HUES48 (cell line): ENCODE results near the gene MAPK9.

ENCODE experiments used
- H3K27ac ChIP-seq: one replicate; pipeline ENCODE4 v1.7.0; 2013; ENCODE audit warnings: low read depth, low read length, inconsistent platforms
- H3K27me3 ChIP-seq: 2 replicates; pipeline ENCODE4 v1.6.1; 2013; ENCODE audit warnings: mild to moderate bottlenecking, low read length; ENCODE audit not compliant: control insufficient read depth, insufficient read depth
- H3K36me3 ChIP-seq: 2 replicates; pipeline ENCODE4 v1.6.1; 2013; ENCODE audit warnings: low read length; ENCODE audit not compliant: control insufficient read depth, insufficient read depth
- H3K4me1 ChIP-seq: 2 replicates; pipeline ENCODE4 v1.6.1; 2013; ENCODE audit warnings: mild to moderate bottlenecking, low read length; ENCODE audit not compliant: control insufficient read depth, insufficient read depth
- H3K4me3 ChIP-seq: 2 replicates; pipeline ENCODE4 v1.5.1; 2013; ENCODE audit warnings: mild to moderate bottlenecking, low read depth, low read length
- H3K9ac ChIP-seq: 2 replicates; pipeline ENCODE4 v1.6.1; 2013; ENCODE audit warnings: mild to moderate bottlenecking, low read depth, low read length, moderate library complexity
- H3K9me3 ChIP-seq: 2 replicates; pipeline ENCODE4 v1.6.1; 2013; ENCODE audit warnings: low read length; ENCODE audit not compliant: control insufficient read depth, insufficient read depth

Gene MAPK9

GRCh38 chr5:180333661-180334060 lies 41.8 kb upstream of the MAPK9 start:
- Histone ChIP-seq H3K9ac (no peak overlapping the region), H3K27ac (no peak overlapping the region), H3K4me1 (peaks cover 20% of the 10 kb centered on the region), H3K9me3 (no peaks in the 10 kb centered on the region), H3K4me3 (no peak overlapping the region), H3K36me3 (peaks cover 79% of the 10 kb centered on the region), H3K27me3 (no peaks in the 10 kb centered on the region)

- H3K36me3 ChIP-seq: peaks cover 79% of the 10 kb centered on the region
- no peak overlapping the region for H3K4me3 ChIP-seq
- H3K9ac ChIP-seq: no peak overlapping the region
- H3K27ac ChIP-seq: peak overlapping the region; percentile 99
- peaks cover 20% of the 10 kb centered on the region for H3K4me1 ChIP-seq
- H3K9me3 ChIP-seq: no peaks in the 10 kb centered on the region
- no peaks in the 10 kb centered on the region for H3K27me3 ChIP-seq
These were observed 41.0 kb upstream of the MAPK9 start for GRCh38 chr5:180332861-180333260.

GRCh38 chr5:180332051-180332517 lies 40.2 kb upstream of the MAPK9 start:
- peaks cover 20% of the 10 kb centered on the region for H3K4me1 ChIP-seq
- H3K27ac ChIP-seq: peak overlapping the region; percentile 99
- peak overlapping the region; percentile 25 for H3K4me3 ChIP-seq
- H3K27me3 ChIP-seq: no peaks in the 10 kb centered on the region
- peaks cover 80% of the 10 kb centered on the region for H3K36me3 ChIP-seq
- peak overlapping the region; percentile 68 for H3K9ac ChIP-seq
- no peaks in the 10 kb centered on the region for H3K9me3 ChIP-seq

GRCh38 chr5:180331647-180331950 lies 39.7 kb upstream of the MAPK9 start:
- Histone ChIP-seq H3K27ac (peak overlapping the region; percentile 99), H3K9ac (peak overlapping the region; percentile 68), H3K36me3 (peaks cover 80% of the 10 kb centered on the region), H3K9me3 (no peaks in the 10 kb centered on the region), H3K4me3 (peak overlapping the region; percentile 25), H3K4me1 (peaks cover 20% of the 10 kb centered on the region), H3K27me3 (no peaks in the 10 kb centered on the region)

GRCh38 chr5:180330810-180331646 lies 39.1 kb upstream of the MAPK9 start:
- H3K27me3 ChIP-seq: no peaks in the 10 kb centered on the region
- H3K36me3 ChIP-seq: peaks cover 80% of the 10 kb centered on the region
- H3K27ac ChIP-seq: peak overlapping the region; percentile 99
- H3K9me3 ChIP-seq: no peaks in the 10 kb centered on the region
- 0 out of 2 replicates have a peak overlapping the region, but pooled peaks have one; percentile 8 for H3K4me3 ChIP-seq
- H3K9ac ChIP-seq: peak overlapping the region; percentile 68; the same call in 1 of the 2 replicates
- H3K4me1 ChIP-seq: peaks cover 20% of the 10 kb centered on the region

- no peak overlapping the region for H3K9ac ChIP-seq
- peaks cover 79% of the 10 kb centered on the region for H3K36me3 ChIP-seq
- no peak overlapping the region for H3K4me3 ChIP-seq
- peaks cover 20% of the 10 kb centered on the region for H3K4me1 ChIP-seq
- peak overlapping the region; percentile 99 for H3K27ac ChIP-seq
- no peaks in the 10 kb centered on the region for H3K27me3 ChIP-seq
- no peaks in the 10 kb centered on the region for H3K9me3 ChIP-seq
These were observed 38.4 kb upstream of the MAPK9 start for GRCh38 chr5:180330270-180330648.

- no peaks in the 10 kb centered on the region for H3K27me3 ChIP-seq
- H3K4me3 ChIP-seq: no peak overlapping the region
- no peak overlapping the region for H3K9ac ChIP-seq
- H3K9me3 ChIP-seq: no peaks in the 10 kb centered on the region
- no peak overlapping the region for H3K27ac ChIP-seq
- H3K4me1 ChIP-seq: peaks cover 20% of the 10 kb centered on the region
- peaks cover 79% of the 10 kb centered on the region for H3K36me3 ChIP-seq
These were observed 37.9 kb upstream of the MAPK9 start for GRCh38 chr5:180329606-180330269.

GRCh38 chr5:180329138-180329435 lies 37.2 kb upstream of the MAPK9 start:
- no peaks in the 10 kb centered on the region for H3K9me3 ChIP-seq
- H3K27ac ChIP-seq: peak overlapping the region; percentile 20
- no peak overlapping the region for H3K4me3 ChIP-seq
- H3K27me3 ChIP-seq: no peaks in the 10 kb centered on the region
- H3K9ac ChIP-seq: no peak overlapping the region
- peaks cover 20% of the 10 kb centered on the region for H3K4me1 ChIP-seq
- peaks cover 79% of the 10 kb centered on the region for H3K36me3 ChIP-seq

GRCh38 chr5:180328296-180329137 lies 36.6 kb upstream of the MAPK9 start:
- Histone ChIP-seq H3K4me1 (peaks cover 20% of the 10 kb centered on the region), H3K4me3 (no peak overlapping the region), H3K27ac (peak overlapping the region; percentile 20), H3K9me3 (no peaks in the 10 kb centered on the region), H3K36me3 (peaks cover 79% of the 10 kb centered on the region), H3K9ac (no peak overlapping the region), H3K27me3 (no peaks in the 10 kb centered on the region)

- H3K9ac ChIP-seq: no peak overlapping the region
- no peaks in the 10 kb centered on the region for H3K27me3 ChIP-seq
- H3K4me1 ChIP-seq: peaks cover 17% of the 10 kb centered on the region
- H3K36me3 ChIP-seq: peaks cover 88% of the 10 kb centered on the region
- no peaks in the 10 kb centered on the region for H3K9me3 ChIP-seq
- no peak overlapping the region for H3K4me3 ChIP-seq
- H3K27ac ChIP-seq: no peak overlapping the region
These were observed 35.2 kb upstream of the MAPK9 start for GRCh38 chr5:180326989-180327565.
